Neural cell (in vitro differentiated cells): Measurements from ENCODE around the gene IL13RA1. TPM values are rescaled to one million over a fixed set of nuclear protein-coding genes. Genes with fewer than 3 reads are reported as not detected.

ENCODE experiments used
- H2AFZ ChIP-seq: fragments of 200-600, 300-800 bp; sonication (generic), shearing (Covaris generic); 2 replicates; pipeline ENCODE4 v1.6.0; 2014; ENCODE audit warnings: low read depth, mild to moderate bottlenecking, antibody characterized with exemption, low read length, moderate library complexity
- H3F3A ChIP-seq: fragments of 200-600 bp; shearing (Covaris generic); 2 replicates; pipeline ENCODE4 v1.6.1; 2016; ENCODE audit warnings: mild to moderate bottlenecking, moderate library complexity, mixed read lengths, antibody characterized with exemption, low read length; ENCODE audit not compliant: insufficient read depth, poor library complexity, severe bottlenecking
- H3K27ac ChIP-seq: fragments of 200-600, 300-800 bp; sonication (generic), shearing (Covaris generic); 2 replicates; pipeline ENCODE4 v1.5.1; 2014; ENCODE audit warnings: mild to moderate bottlenecking, low read length, moderate library complexity
- H3K27me3 ChIP-seq: fragments of 300-800, 200-600 bp; sonication (generic), shearing (Covaris generic); 2 replicates; pipeline ENCODE4 v1.6.0; 2014; ENCODE audit warnings: mild to moderate bottlenecking, low read depth, low read length, moderate library complexity; ENCODE audit not compliant: insufficient read depth
- H3K36me3 ChIP-seq: fragments of 300-800, 200-600 bp; sonication (generic), shearing (Covaris generic); 2 replicates; pipeline ENCODE4 v1.5.1; 2014; ENCODE audit warnings: mild to moderate bottlenecking, antibody characterized with exemption, low read length, moderate library complexity; ENCODE audit not compliant: insufficient read depth
- H3K4me2 ChIP-seq: fragments of 300-800, 200-600 bp; sonication (generic), shearing (Covaris generic); 2 replicates; pipeline ENCODE4 v1.6.0; 2014; ENCODE audit warnings: mild to moderate bottlenecking, low read length
- H3K4me3 ChIP-seq: fragments of 300-800, 200-600 bp; sonication (generic), shearing (Covaris generic); 2 replicates; pipeline ENCODE4 v1.5.1; 2014; ENCODE audit warnings: mild to moderate bottlenecking, low read length, moderate library complexity
- H3K79me2 ChIP-seq: fragments of 200-600 bp; shearing (Covaris generic); replicated peaks from 2 replicates; pipeline ENCODE4 v1.6.0; 2014; ENCODE audit warnings: mild to moderate bottlenecking, low read length, moderate library complexity; ENCODE audit not compliant: insufficient read depth
- H3K9ac ChIP-seq: fragments of 300-800, 200-600 bp; sonication (generic), shearing (Covaris generic); 2 replicates; pipeline ENCODE4 v1.6.1; 2016; ENCODE audit warnings: mild to moderate bottlenecking, low read length, mixed read lengths
- H3K9me2 ChIP-seq: fragments of 200-600 bp; shearing (Covaris generic); 2 replicates; pipeline ENCODE4 v1.6.1; 2016; ENCODE audit warnings: mild to moderate bottlenecking, low read length, mixed read lengths; ENCODE audit not compliant: insufficient read depth
- H3K9me3 ChIP-seq: fragments of 200-600, 300-800 bp; sonication (generic), shearing (Covaris generic); 2 replicates; pipeline ENCODE4 v1.6.1; 2016; ENCODE audit warnings: mild to moderate bottlenecking, mixed run types, low read length, moderate library complexity, mixed read lengths
- H4K20me1 ChIP-seq: fragments of 200-600 bp; shearing (Covaris generic); 2 replicates; pipeline ENCODE4 v1.6.1; 2016; ENCODE audit warnings: mild to moderate bottlenecking, mixed run types; ENCODE audit not compliant: insufficient read depth
- EP300 ChIP-seq: fragments of 450-650 bp; conservative IDR thresholded peaks from 2 replicates; pipeline ENCODE4 v1.6.1; 2014; ENCODE audit warnings: antibody characterized with exemption, mild to moderate bottlenecking, moderate library complexity; ENCODE audit not compliant: poor library complexity, severe bottlenecking
- EZH2 ChIP-seq: fragments of 200-600, 300-800 bp; shearing (Covaris generic), sonication (generic); IDR thresholded peaks from 2 replicates; pipeline ENCODE4 v1.6.1; 2014; ENCODE audit warnings: antibody characterized with exemption, low read length, borderline replicate concordance, mild to moderate bottlenecking; ENCODE audit not compliant: insufficient read depth, poor library complexity, severe bottlenecking
- MXI1 ChIP-seq: fragments of 450-650 bp; conservative IDR thresholded peaks from 2 replicates; pipeline ENCODE4 v1.6.1; 2014; ENCODE audit warnings: antibody characterized with exemption, mild to moderate bottlenecking; ENCODE audit not compliant: poor library complexity, severe bottlenecking
- POLR2AphosphoS5 ChIP-seq: IDR thresholded peaks from 2 replicates; pipeline ENCODE4 v1.6.1; 2012
- RAD21 ChIP-seq: fragments of 450-650 bp; conservative IDR thresholded peaks from 2 replicates; pipeline ENCODE4 v1.6.1; 2014; ENCODE audit warnings: antibody characterized with exemption, mild to moderate bottlenecking, moderate library complexity
- SMC3 ChIP-seq: fragments of 450-650 bp; conservative IDR thresholded peaks from 2 replicates; pipeline ENCODE4 v1.6.1; 2014; ENCODE audit warnings: antibody characterized with exemption, mild to moderate bottlenecking, moderate library complexity; ENCODE audit not compliant: poor library complexity
- TAF1 ChIP-seq: IDR thresholded peaks from 2 replicates; pipeline ENCODE4 v1.6.1; 2012; ENCODE audit warnings: low read depth
- polyA plus RNA-seq: library from polyadenylated mRNA; depleted of rRNA; stranded (reverse); fragments of >200 nt; gene quantifications from 2 replicates; pipeline ENCODE4 v1.2.3, GENCODE V29; 2014
- TF ChIP-seq, protein P1 (sequence below): IDR thresholded peaks from 2 replicates; pipeline ENCODE4 v1.6.1; 2012; ENCODE audit warnings: borderline replicate concordance
- TF ChIP-seq, protein P2 (sequence below): fragments of 450-650 bp; IDR thresholded peaks from 2 replicates; pipeline ENCODE4 v1.5.1; 2014; ENCODE audit warnings: antibody characterized with exemption, mild to moderate bottlenecking, moderate library complexity; ENCODE audit not compliant: poor library complexity, severe bottlenecking

Gene IL13RA1
- polyA plus RNA-seq, 1 donor from 2014 or later, result 0.30 TPM

DNA sequence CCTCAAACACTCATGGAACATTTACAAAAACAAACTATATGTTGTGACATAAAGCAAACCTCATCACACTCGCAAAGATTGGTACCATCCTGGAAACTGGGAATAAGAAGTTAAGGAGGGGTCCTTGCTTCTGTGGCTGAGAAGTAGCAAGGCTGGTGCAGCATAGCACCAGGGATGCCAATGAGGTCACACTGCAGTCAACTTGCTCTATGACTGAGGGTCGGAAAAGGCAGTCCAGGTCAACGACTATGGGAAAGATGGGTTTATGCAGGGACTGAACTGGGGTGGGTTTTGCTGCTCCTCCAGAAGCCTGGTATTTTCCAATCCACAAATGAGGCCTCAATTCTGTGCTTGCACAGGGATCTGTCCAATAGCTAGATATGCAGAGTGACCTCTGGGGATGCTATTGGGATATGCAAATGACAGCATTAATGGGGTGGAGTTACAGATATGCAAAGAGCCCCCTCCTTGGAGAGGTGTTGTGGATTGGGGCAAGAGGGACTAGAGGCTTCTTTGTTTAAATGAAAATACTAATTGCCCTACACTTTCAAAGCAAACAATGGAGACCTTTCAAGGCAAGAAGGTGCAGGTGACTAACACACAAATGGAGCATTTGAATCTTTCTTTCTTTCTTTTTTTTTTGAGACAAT lies 7.2 kb upstream of the IL13RA1 start:
- Histone ChIP-seq H3K27ac (no peak overlapping the region), H3K27me3 (no peaks in the 10 kb centered on the region), H3K4me2 (no peak overlapping the region), H3K4me3 (no peak overlapping the region), H3K79me2 (no peaks in the 10 kb centered on the region), H3K36me3 (no peaks in the 10 kb centered on the region), H3K9ac (no peak overlapping the region), H3F3A (no peaks in the 10 kb centered on the region), H4K20me1 (no peaks in the 10 kb centered on the region), H2AFZ (no peak overlapping the region), H3K9me3 (no peaks in the 10 kb centered on the region), H3K9me2 (no peaks in the 10 kb centered on the region)
- TF ChIP-seq, protein P1, sequence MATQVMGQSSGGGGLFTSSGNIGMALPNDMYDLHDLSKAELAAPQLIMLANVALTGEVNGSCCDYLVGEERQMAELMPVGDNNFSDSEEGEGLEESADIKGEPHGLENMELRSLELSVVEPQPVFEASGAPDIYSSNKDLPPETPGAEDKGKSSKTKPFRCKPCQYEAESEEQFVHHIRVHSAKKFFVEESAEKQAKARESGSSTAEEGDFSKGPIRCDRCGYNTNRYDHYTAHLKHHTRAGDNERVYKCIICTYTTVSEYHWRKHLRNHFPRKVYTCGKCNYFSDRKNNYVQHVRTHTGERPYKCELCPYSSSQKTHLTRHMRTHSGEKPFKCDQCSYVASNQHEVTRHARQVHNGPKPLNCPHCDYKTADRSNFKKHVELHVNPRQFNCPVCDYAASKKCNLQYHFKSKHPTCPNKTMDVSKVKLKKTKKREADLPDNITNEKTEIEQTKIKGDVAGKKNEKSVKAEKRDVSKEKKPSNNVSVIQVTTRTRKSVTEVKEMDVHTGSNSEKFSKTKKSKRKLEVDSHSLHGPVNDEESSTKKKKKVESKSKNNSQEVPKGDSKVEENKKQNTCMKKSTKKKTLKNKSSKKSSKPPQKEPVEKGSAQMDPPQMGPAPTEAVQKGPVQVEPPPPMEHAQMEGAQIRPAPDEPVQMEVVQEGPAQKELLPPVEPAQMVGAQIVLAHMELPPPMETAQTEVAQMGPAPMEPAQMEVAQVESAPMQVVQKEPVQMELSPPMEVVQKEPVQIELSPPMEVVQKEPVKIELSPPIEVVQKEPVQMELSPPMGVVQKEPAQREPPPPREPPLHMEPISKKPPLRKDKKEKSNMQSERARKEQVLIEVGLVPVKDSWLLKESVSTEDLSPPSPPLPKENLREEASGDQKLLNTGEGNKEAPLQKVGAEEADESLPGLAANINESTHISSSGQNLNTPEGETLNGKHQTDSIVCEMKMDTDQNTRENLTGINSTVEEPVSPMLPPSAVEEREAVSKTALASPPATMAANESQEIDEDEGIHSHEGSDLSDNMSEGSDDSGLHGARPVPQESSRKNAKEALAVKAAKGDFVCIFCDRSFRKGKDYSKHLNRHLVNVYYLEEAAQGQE, result no peak
- TF ChIP-seq EP300, result no peak

DNA sequence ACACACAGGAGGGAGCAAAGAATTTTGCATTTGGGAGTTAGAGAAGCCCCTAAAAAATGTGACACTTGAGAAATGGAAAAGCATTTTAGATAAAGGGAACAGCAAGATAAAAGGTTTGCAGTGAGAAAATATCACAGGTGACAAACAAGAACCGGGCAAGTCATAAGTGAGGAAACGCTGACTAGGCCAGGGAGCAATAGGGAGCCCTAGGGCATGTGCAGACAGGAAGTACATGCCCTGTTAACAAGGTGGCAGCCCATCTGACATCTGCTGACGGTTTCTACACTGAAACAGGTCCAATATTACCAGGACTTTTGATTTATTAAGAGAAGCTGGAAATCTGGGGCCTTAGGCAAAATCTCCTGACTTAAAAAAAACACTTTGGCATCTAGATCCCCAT lies 4.0 kb upstream of the IL13RA1 start:
- H3K4me3 ChIP-seq, result no peak overlapping the region
- no peaks in the 10 kb centered on the region for H4K20me1 ChIP-seq
- H3K9ac ChIP-seq, result no peak overlapping the region
- H3K4me2 ChIP-seq, result no peak overlapping the region
- no peaks in the 10 kb centered on the region for H3K9me3 ChIP-seq
- no peaks in the 10 kb centered on the region for H3K9me2 ChIP-seq
- peaks cover 13% of the 10 kb centered on the region for H3K27me3 ChIP-seq
- H2AFZ ChIP-seq, result no peak overlapping the region
- H3F3A ChIP-seq, result no peaks in the 10 kb centered on the region
- H3K36me3 ChIP-seq, result no peaks in the 10 kb centered on the region
- no peaks in the 10 kb centered on the region for H3K79me2 ChIP-seq
- no peak overlapping the region for H3K27ac ChIP-seq
- TF ChIP-seq RAD21 (no peak), TAF1 (no peak), MXI1 (no peak), SMC3 (no peak), EZH2 (no peak), POLR2AphosphoS5 (no peak)
- TF ChIP-seq, protein P2, sequence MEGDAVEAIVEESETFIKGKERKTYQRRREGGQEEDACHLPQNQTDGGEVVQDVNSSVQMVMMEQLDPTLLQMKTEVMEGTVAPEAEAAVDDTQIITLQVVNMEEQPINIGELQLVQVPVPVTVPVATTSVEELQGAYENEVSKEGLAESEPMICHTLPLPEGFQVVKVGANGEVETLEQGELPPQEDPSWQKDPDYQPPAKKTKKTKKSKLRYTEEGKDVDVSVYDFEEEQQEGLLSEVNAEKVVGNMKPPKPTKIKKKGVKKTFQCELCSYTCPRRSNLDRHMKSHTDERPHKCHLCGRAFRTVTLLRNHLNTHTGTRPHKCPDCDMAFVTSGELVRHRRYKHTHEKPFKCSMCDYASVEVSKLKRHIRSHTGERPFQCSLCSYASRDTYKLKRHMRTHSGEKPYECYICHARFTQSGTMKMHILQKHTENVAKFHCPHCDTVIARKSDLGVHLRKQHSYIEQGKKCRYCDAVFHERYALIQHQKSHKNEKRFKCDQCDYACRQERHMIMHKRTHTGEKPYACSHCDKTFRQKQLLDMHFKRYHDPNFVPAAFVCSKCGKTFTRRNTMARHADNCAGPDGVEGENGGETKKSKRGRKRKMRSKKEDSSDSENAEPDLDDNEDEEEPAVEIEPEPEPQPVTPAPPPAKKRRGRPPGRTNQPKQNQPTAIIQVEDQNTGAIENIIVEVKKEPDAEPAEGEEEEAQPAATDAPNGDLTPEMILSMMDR, result no peak
- TF ChIP-seq, protein P1, result no peak
